HG02678 (cell line): Measurements from ENCODE around the gene PHAF1.
A peak's percentile ranks its signal among the peaks of the same experiment; 100 is the strongest.

Experiments
- ATAC-seq: cut with Tn5 transposase; IDR thresholded peaks from one replicate; pipeline ENCODE4 v1.9.1; 2021; ENCODE audit warnings: mild to moderate bottlenecking, moderate library complexity; ENCODE audit not compliant: unreplicated experiment

PHAF1 gene

DNA sequence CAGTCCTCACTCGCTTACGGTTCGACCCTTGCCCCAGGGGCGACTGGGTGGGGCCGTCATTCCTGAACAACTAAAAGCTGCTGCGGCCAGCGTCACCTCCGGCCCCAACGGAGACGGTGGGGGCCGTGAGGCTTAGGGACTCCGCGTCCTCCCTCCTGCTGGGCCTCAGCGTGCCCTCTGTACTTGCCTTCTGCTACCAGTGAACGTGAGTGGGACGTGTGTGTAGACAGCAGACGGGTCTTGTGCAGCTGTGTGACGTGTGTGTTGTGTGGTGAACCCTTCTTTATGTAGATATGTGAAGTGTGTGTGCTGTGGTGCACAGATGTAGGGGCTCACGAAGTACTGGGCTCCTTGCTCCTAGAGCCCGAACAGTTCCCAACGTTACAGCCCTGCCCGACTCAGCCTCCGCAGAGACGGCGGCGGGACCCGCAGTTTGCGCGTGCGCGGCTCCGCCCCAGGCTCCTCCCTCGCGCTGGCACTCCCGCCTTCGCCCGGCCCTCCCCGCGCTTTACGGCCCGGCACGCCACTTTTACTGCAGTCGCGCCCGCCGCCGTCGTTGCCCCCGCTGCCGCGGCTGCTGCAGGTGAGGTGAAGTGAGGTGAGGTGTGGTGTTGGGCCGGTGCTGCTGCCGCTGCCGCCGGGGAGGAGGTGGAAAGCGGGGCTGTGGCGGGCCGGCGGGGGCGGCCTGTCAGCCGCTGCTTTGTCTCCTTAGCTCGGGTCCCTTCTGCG lies at the start of gene PHAF1:
Gene PHAF1 (plus strand): TSS at position 535 of the 729 bp plus-strand sequence. CDS start 235 bp downstream, outside the sequence.
- ATAC-seq = peak; percentile 88

- ATAC-seq = no peak
Observed at GRCh38 chr16:67063008-67063407, 46.7 kb upstream of the PHAF1 start.

DNA sequence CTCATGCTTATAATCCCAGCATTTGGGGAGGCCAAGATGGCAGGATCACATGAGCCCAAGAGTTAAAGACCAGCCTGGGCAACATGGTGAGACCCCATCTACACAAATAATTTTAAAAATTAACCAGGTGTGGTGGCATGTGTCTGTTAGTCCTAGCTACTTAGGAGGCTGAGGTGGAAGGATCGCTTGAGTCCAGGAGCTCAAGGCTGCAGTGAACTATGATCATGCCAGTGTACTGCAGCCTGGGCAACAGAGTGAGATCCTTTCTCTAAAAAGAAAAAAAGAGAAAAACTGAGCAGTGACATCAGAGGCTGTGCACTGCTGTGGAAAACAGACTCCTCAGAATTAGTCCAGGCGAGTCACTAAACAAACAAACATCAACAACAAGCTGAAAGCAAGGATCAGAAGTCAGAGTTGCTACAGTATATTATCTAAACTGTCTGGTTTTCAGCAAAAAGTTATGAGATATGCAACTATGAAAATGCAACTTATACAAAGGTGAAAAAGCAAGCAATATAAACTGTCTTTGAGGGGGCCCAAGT lies 41.5 kb upstream of the PHAF1 start:
- no peak for ATAC-seq

DNA sequence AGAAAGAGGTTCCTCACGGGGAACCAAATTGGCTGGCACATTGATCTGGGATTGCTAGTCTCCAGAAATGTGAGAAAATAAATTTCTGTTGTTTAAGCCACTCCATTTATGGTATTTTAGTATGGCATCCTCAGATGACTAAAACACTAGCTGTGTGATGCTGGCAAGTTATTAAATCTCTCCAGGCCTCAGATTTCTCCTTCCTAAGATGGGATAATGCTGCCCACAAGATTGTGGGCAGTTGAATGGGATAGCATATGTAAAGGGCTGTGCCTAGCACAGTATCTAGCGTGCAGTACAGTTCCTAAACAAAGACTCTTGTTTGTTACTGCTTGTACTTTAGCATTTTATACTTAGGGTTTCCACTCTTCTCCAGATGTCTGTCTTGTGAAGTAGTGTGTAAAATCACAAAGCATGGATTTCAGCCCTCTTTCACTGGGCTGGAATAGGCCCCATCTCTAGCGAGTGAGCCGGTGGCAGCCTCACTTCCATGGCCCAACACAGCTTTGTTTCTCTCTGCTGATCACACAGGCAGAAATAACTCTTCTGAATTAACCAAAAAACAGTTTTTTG lies 38.2 kb upstream of the PHAF1 start:
- no peak for ATAC-seq

- no peak for ATAC-seq
Observed at GRCh38 chr16:67075331-67075730, 34.4 kb upstream of the PHAF1 start.

- no peak for ATAC-seq
Observed at GRCh38 chr16:67077871-67078270, 31.9 kb upstream of the PHAF1 start.

GRCh38 chr16:67082100-67082499 lies 27.6 kb upstream of the PHAF1 start:
- ATAC-seq = no peak

DNA sequence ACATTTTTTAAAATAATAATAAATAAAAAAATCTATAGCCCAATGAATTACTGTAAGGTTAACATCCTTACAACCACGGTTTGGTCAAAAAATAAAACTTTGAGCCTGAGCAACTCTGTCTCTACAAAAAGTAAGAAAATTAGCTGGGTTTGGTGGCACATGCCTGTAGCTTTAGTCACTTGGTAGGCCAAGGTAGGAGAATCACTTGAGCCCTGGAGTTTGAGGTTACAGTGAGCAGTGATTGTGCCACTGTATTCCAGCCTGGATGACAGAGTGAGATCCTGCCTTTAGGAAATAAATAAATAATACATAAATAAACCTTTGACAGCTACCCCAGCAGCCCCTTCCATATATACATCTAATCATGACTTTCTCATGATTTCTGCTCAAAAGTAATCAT lies 26.9 kb upstream of the PHAF1 start:
- no peak for ATAC-seq

DNA sequence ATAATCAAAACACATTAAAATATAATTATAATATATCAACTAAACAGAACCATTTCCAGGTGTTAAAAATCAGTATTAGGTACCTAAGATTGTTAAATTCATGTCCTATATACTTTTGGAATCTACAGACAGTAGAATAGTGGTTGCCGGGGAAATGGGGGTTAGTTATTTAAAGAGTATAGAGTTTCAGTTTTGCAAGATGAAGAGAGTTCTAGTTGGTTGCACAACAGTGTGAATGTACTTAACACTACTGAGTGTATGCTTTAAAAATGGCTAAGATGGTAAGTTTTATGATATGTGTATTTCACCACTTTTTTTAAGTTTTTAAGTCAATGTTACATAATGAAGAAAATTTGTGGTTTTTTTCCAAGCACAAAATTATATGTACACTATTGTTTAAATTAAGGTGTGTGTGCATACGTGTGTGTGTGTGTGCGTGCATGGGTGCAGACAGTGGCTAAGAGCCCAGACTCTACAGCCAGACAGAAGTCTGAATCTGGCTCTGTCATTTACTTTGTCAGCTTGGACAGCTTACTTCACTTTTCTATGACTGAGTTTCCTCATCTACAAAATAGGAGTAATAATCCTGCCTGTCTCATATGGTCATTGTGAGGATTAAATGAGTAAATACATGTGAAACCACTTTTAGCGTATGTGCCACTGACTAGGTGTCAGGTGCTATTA lies 25.3 kb upstream of the PHAF1 start:
- ATAC-seq = peak; percentile 57

- no peak for ATAC-seq
Observed at GRCh38 chr16:67086822-67087221, 22.9 kb upstream of the PHAF1 start.

- no peak for ATAC-seq
Observed at GRCh38 chr16:67087291-67087690, 22.4 kb upstream of the PHAF1 start.

DNA sequence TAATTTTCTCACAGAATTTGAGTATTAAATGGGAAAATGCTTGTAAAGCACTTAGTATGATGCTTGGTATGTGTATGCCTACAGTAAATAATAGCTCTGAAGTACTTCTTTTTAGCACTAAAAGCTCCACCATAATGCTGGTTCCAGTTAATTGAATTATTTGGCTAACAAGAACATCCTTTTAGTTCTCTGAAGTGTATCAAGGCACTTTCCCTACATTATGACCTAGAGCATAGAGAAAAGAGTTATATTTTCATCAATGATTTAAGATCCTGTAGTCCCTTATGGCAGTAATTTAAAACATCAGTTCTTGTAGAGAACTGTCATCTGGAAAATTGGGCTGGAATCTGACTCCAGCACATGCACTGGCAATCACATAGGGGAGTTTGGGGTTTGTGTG lies 21.9 kb upstream of the PHAF1 start:
- no peak for ATAC-seq

DNA sequence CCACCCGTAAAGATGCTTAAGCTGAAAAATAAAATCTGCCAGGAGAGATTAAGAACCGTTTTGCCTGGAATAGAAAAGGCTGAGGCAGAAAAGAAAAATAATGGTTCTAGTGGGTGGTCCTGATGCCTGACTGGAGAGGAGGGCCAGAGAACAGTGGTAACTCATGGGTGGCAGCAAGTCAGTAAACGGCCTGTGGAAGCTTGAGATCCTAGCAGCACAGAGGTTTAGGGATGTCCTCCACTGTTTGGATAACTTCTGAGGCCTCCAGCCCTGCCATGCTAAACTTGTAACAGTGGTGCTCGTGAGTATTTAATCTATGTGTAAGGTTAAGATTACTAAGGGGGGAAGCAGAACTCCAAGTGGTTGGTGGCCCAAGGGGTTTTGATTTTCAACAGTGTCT lies 21.2 kb upstream of the PHAF1 start:
- no peak for ATAC-seq

GRCh38 chr16:67089101-67089500 lies 20.6 kb upstream of the PHAF1 start:
- no peak for ATAC-seq

DNA sequence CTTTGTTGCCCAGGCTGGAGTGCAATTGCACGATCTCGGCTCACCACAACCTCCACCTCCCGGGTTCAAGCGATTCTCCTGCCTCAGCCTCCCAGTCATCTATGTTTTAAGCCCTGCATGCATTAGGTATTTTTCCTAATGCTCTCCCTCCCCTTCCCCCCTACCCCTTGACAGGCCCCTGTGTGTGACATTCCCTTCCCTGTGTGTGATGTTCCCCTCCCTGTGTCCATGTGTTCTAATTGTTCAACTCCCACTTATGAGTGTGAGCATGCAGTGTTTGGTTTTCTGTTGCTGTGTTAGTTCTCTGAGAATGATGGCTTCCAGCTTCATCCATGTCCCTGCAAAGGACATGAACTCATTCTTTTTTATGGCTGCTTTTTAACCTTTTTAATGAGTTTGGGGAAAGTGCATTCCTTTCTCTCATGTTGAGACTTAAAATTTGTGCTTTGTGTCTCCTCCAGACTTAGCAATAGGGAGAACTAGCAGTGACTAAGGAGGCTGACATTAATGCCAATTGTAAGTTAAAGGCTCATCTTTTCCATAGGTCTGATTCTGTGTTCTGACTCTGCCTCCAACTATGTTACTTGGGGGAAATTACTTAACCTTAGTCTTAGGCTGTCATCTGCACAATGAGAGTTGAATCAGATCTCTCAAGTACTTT lies 17.7 kb upstream of the PHAF1 start:
- ATAC-seq = no peak

- no peak for ATAC-seq
Observed at GRCh38 chr16:67093098-67093726, 16.5 kb upstream of the PHAF1 start.

DNA sequence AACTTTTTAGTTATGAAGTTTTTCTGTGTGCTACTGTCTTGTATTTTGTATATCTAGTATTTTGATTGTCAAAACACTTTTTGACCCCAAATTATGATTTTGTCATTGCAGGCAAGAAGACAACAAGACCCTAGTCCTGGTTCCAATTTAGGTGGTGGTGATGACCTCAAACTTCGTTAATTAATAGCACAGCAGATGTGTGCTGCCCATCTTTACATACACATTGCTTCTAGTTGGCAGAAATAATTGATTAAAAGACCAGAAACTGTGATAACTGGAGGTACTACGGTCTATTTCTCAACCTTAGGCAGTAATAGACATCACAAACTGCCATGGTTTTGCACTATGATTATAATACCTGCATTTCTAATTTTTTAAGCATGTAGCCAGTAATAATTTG lies 11.1 kb upstream of the PHAF1 start:
- no peak for ATAC-seq

- no peak for ATAC-seq
Observed at GRCh38 chr16:67100569-67101310, 9.0 kb upstream of the PHAF1 start.

GRCh38 chr16:67101311-67102082 lies 8.2 kb upstream of the PHAF1 start:
- no peak for ATAC-seq
